Measurements from ENCODE around the gene ATF6B.

The ATF6B gene

DNA sequence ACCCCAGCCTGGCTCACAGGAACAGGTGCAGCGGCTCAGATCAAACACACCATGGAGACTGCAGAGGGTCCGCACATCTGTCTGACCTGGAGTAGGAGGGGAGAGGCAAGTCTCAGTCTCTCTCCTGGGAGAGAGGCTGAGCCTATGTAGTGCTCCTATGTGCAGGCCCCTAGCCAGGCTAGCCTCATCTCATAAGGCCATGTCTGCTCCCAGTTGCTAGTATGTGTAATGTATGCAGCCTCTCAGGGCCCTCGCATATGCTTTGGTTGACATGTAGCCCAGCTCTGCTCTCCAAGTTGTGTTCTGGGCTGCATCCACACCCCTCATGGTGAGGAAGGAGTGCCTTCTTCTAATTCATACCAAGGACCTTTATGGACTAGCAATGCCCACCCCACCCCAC is 30.7 kb downstream of the ATF6B start:
- peaks cover 7% of the 10 kb centered on the region; the same call in 1 of the 2 replicates for H3K27me3 ChIP-seq (ENCODE audit: low read depth, low read length)
- no peak overlapping the region for H3K9ac ChIP-seq (ENCODE audit: low read length)
- no peak overlapping the region for H2AFZ ChIP-seq (ENCODE audit: low read depth, low read length)

DNA sequence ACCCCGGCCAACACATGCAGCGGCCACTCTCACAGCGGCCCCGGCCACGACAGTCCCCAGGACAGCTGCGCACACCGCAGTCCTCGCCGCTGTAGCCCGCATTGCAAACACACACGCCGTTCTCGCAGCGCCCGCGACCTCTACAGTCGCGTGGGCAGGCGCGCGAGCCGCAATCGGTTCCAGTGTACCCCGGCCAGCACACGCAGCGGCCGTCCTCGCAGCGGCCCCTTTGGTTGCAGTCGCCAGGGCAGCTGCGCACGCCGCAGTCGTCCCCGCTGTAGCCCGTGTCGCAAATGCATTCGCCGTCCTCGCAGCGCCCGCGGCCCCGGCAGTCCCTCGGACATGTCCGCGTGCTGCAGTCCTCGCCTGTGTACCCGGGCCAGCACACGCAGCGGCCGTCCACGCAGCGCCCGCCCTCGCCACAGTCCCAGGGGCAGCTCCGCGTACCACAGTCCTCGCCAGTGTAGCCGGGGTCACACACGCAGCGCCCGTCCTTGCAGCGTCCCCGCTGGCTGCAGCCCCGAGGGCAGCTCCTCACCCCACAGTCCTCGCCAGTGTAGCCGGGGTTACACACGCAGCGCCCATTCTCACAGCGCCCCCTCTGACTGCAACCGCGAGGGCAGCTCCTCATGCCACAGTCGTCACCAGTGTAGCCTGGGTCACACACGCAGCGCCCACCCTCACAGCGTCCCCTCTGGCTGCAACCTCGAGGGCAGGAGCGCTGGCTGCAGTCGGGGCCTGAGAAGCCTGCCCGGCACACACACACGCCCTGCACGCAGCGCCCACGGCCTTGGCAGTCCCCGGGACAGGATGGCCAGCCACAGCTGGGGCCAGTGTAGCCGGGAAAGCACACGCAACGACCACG is 31.4 kb downstream of the ATF6B start:
- Histone ChIP-seq H3K4me1 (ENCODE audit: low read length) (no peaks in the 10 kb centered on the region), H3K27ac (ENCODE audit: low read length) (no peak overlapping the region), H3K9ac (ENCODE audit: low read length) (no peak overlapping the region), H3K9me3 (ENCODE audit: insufficient read depth, low read length) (no peaks in the 10 kb centered on the region), H3K79me2 (ENCODE audit: low read length) (no peaks in the 10 kb centered on the region), H3K4me3 (ENCODE audit: low read length) (no peak overlapping the region), H3K36me3 (replicated peaks; ENCODE audit: low read depth, low read length) (no peaks in the 10 kb centered on the region), H4K20me1 (ENCODE audit: insufficient read depth, low read length) (no peaks in the 10 kb centered on the region), H3K4me2 (ENCODE audit: low read length) (no peak overlapping the region), H2AFZ (ENCODE audit: low read depth, low read length) (no peak overlapping the region), H3K27me3 (ENCODE audit: low read depth, low read length) (peaks cover 14% of the 10 kb centered on the region; the same call in 1 of the 2 replicates)
- TF ChIP-seq, protein P1, sequence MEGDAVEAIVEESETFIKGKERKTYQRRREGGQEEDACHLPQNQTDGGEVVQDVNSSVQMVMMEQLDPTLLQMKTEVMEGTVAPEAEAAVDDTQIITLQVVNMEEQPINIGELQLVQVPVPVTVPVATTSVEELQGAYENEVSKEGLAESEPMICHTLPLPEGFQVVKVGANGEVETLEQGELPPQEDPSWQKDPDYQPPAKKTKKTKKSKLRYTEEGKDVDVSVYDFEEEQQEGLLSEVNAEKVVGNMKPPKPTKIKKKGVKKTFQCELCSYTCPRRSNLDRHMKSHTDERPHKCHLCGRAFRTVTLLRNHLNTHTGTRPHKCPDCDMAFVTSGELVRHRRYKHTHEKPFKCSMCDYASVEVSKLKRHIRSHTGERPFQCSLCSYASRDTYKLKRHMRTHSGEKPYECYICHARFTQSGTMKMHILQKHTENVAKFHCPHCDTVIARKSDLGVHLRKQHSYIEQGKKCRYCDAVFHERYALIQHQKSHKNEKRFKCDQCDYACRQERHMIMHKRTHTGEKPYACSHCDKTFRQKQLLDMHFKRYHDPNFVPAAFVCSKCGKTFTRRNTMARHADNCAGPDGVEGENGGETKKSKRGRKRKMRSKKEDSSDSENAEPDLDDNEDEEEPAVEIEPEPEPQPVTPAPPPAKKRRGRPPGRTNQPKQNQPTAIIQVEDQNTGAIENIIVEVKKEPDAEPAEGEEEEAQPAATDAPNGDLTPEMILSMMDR (IDR thresholded peaks at IDR 0.05; ENCODE audit: low read depth, low read length), result no peak
- no peak for TF ChIP-seq EZH2phosphoT487 (IDR thresholded peaks at IDR 0.05; ENCODE audit: low read depth)

More for the DNA sequence above, 30.7 kb downstream of the ATF6B start:
- Histone ChIP-seq H4K20me1 (ENCODE audit: insufficient read depth, low read length) (no peaks in the 10 kb centered on the region), H3K9me3 (ENCODE audit: insufficient read depth, low read length) (no peaks in the 10 kb centered on the region), H3K79me2 (ENCODE audit: low read length) (no peaks in the 10 kb centered on the region), H3K4me3 (ENCODE audit: low read length) (no peak overlapping the region), H3K27ac (ENCODE audit: low read length) (no peak overlapping the region), H3K4me1 (ENCODE audit: low read length) (no peaks in the 10 kb centered on the region), H3K36me3 (replicated peaks; ENCODE audit: low read depth, low read length) (no peaks in the 10 kb centered on the region), H3K4me2 (ENCODE audit: low read length) (no peak overlapping the region)
- TF ChIP-seq, protein P1 (IDR thresholded peaks at IDR 0.05; ENCODE audit: low read depth, low read length), result no peak
- no peak for TF ChIP-seq EZH2phosphoT487 (IDR thresholded peaks at IDR 0.05; ENCODE audit: low read depth)

DNA sequence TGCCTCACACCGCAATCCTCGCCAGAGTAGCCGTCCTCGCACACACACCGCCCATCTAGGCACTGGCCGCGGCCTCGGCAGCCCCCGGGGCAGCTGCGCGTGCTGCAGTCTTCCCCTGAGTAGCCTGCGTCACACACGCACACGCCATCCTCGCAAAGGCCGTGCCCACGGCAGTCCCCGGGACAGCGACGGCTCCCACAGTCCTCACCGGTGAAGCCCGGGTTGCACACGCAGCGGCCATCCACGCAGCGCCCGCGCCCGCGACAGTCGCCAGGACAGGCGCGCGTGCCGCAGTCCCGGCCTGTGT is 32.0 kb downstream of the ATF6B start:
- Histone ChIP-seq H3K27me3 (ENCODE audit: low read depth, low read length) (peaks cover 14% of the 10 kb centered on the region; the same call in 1 of the 2 replicates), H3K36me3 (replicated peaks; ENCODE audit: low read depth, low read length) (no peaks in the 10 kb centered on the region), H3K9ac (ENCODE audit: low read length) (no peak overlapping the region), H3K4me1 (ENCODE audit: low read length) (no peaks in the 10 kb centered on the region), H3K79me2 (ENCODE audit: low read length) (no peaks in the 10 kb centered on the region), H3K4me2 (ENCODE audit: low read length) (no peak overlapping the region), H2AFZ (ENCODE audit: low read depth, low read length) (no peak overlapping the region), H3K4me3 (ENCODE audit: low read length) (no peak overlapping the region), H3K9me3 (ENCODE audit: insufficient read depth, low read length) (no peaks in the 10 kb centered on the region), H4K20me1 (ENCODE audit: insufficient read depth, low read length) (no peaks in the 10 kb centered on the region), H3K27ac (ENCODE audit: low read length) (no peak overlapping the region)
- no peak for TF ChIP-seq EZH2phosphoT487 (IDR thresholded peaks at IDR 0.05; ENCODE audit: low read depth)
- TF ChIP-seq, protein P1 (IDR thresholded peaks at IDR 0.05; ENCODE audit: low read depth, low read length), result no peak

DNA sequence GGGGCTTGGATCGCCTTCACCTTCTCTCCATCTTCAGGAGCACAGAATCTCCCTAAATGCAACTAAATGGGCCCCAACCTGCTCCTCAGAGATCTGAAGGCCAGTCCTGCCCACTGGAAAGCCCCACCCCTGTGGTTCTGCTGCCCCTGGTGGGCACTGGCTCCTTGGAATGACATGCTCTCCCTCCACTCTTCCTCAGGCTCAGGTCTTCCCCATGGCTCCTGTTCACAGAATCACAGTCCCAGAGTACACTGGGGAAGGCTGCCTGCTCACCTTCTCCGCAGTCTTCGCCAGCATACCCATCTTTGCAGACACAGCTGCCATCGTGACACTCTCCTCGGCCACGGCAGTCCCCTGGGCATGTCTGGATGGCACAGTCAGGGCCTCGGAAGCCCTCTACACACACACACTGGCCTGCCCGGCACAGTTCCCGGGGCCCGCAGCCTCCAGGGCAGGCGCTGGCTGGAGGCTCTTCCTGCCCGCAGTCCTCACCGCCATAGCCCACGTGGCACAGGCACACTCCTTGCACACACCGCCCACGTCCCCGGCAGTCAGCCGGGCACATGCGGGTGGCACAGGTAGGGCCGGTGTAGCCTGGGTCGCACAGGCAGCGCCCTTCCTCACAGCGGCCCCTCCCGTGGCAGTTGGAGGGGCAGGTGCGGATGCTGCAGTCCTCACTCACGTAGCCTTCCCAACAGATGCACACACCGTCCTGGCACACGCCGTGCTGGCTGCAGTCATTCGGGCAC is 32.5 kb downstream of the ATF6B start:
- H3K4me3 ChIP-seq (ENCODE audit: low read length), result no peak overlapping the region
- H3K4me2 ChIP-seq (ENCODE audit: low read length), result no peak overlapping the region
- H3K4me1 ChIP-seq (ENCODE audit: low read length), result no peaks in the 10 kb centered on the region
- no peaks in the 10 kb centered on the region for H3K36me3 ChIP-seq (replicated peaks; ENCODE audit: low read depth, low read length)
- H3K79me2 ChIP-seq (ENCODE audit: low read length), result no peaks in the 10 kb centered on the region
- no peak overlapping the region for H2AFZ ChIP-seq (ENCODE audit: low read depth, low read length)
- peaks cover 18% of the 10 kb centered on the region for H3K27me3 ChIP-seq (ENCODE audit: low read depth, low read length)
- no peak overlapping the region for H3K27ac ChIP-seq (ENCODE audit: low read length)
- no peaks in the 10 kb centered on the region for H3K9me3 ChIP-seq (ENCODE audit: insufficient read depth, low read length)
- no peak overlapping the region for H3K9ac ChIP-seq (ENCODE audit: low read length)
- TF ChIP-seq, protein P1 (IDR thresholded peaks at IDR 0.05; ENCODE audit: low read depth, low read length), result no peak
- no peak for TF ChIP-seq EZH2phosphoT487 (IDR thresholded peaks at IDR 0.05; ENCODE audit: low read depth)
- H4K20me1 ChIP-seq (ENCODE audit: insufficient read depth, low read length), result no peaks in the 10 kb centered on the region
